ENCODE measurements around the gene ETFBKMT. TPM values are rescaled to one million over a fixed set of nuclear protein-coding genes. Genes with fewer than 3 reads are reported as not detected.
"Not testable (repeated sequence)": the region's sequence is repeated elsewhere in the genome, so short reads cannot be mapped to it uniquely, and the experiment has no call there.

The ETFBKMT gene
- polyA plus RNA-seq, 1 donor (not counting 4 experiments of a cell fraction or from before 2014, with no cell fraction given) = 1.4 TPM

DNA sequence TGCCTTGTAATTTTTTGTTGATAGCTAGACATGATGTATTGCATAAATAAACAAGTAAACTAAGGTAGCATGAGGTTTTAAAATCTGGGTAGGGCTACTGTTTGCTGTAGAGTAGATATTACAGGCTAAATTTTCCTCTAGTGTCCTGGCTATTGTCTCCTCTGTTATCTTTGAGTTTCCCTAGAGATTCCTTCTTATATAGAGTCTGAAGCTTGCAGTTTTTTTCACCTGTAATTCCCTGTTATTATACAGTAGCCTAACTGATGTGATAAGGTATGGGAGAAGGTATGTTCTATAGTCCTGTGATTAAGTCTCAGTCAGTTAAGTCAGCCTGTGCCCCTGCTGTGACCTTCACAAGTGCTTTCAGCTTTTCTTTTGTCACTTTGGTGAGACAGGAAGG lies 9.5 kb downstream of the ETFBKMT start:
- Histone ChIP-seq H3K27me3 (ENCODE audit: control insufficient read depth, extremely low read depth, insufficient read depth, low read length) (no peaks in the 10 kb centered on the region), H3K4me2 (ENCODE audit: control insufficient read depth, extremely low read depth, insufficient read depth, low read depth, low read length) (no peak overlapping the region), H3K27ac (ENCODE audit: control insufficient read depth, insufficient read depth, low read length) (no peak overlapping the region), H3K4me1 (ENCODE audit: control insufficient read depth, extremely low read depth, insufficient read depth, low read length) (no peaks in the 10 kb centered on the region), H2AFZ (ENCODE audit: control insufficient read depth, low read length) (no peak overlapping the region), H3K9ac (ENCODE audit: control insufficient read depth, extremely low read depth, insufficient read depth, low read length) (no peak overlapping the region), H3K9me3 (ENCODE audit: control insufficient read depth, low read depth, low read length) (no peaks in the 10 kb centered on the region), H3K79me2 (ENCODE audit: control insufficient read depth, insufficient read depth, low read length) (no peaks in the 10 kb centered on the region), H3K9me1 (ENCODE audit: control insufficient read depth, extremely low read depth, insufficient read depth, low read length) (no peaks in the 10 kb centered on the region), H3K36me3 (ENCODE audit: control insufficient read depth in 2 of 2, extremely low read depth in 1 of 2, insufficient read depth in 2 of 2, low read length in 2 of 2) (no peaks in the 10 kb centered on the region), H3K4me3 (ENCODE audit: control insufficient read depth in 2 of 3, extremely low read depth in 1 of 3, insufficient read depth in 2 of 3, low read depth in 1 of 3, low read length in 3 of 3) (no peak overlapping the region), H4K20me1 (ENCODE audit: control insufficient read depth, extremely low read depth, insufficient read depth, low read length) (no peaks in the 10 kb centered on the region)
- DNase-seq (ENCODE audit: low read depth, low spot score) (no peak), FAIRE-seq (no peak)
- no peak for TF ChIP-seq CTCF (optimal IDR thresholded peaks at IDR 0.05 in 1 of 3, IDR thresholded peaks at IDR 0.05 in 1 of 3, conservative IDR thresholded peaks at IDR 0.05 in 1 of 3; ENCODE audit: extremely low read depth in 1 of 3, insufficient read depth in 2 of 3, low read length in 3 of 3)
- dilution Hi-C loops (cut with MboI; ENCODE audit: extremely low pct_ligation_motif_present, low sequenced_read_pairs) = no loop called here

DNA sequence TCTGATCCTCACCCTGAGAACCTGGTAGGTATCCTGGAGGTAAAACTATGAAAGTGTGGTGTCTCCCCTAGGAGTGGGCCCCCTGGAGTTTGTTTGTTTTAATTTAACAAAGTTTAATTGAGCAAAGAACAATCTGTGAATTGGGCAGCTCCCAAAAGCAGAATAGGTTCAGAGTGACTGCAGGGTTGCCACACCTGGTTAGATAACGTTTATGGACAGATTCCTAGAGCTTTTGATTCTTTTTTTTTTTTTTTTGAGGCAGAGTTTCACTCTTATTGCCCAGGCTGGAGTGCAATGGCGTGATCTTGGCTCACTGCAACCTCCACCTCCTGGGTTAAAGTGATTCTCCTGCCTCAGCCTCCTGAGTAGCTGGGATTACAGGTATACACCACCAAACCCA lies 10.1 kb downstream of the ETFBKMT start:
- H3K4me2 ChIP-seq (ENCODE audit: control insufficient read depth, extremely low read depth, insufficient read depth, low read depth, low read length); H4K20me1 ChIP-seq (ENCODE audit: control insufficient read depth, extremely low read depth, insufficient read depth, low read length); H3K27ac ChIP-seq (ENCODE audit: control insufficient read depth, insufficient read depth, low read length); dilution Hi-C loops (cut with MboI; ENCODE audit: extremely low pct_ligation_motif_present, low sequenced_read_pairs); H2AFZ ChIP-seq (ENCODE audit: control insufficient read depth, low read length); H3K27me3 ChIP-seq (ENCODE audit: control insufficient read depth, extremely low read depth, insufficient read depth, low read length); H3K4me1 ChIP-seq (ENCODE audit: control insufficient read depth, extremely low read depth, insufficient read depth, low read length); H3K9ac ChIP-seq (ENCODE audit: control insufficient read depth, extremely low read depth, insufficient read depth, low read length); H3K9me1 ChIP-seq (ENCODE audit: control insufficient read depth, extremely low read depth, insufficient read depth, low read length); DNase-seq (ENCODE audit: low read depth, low spot score); H3K79me2 ChIP-seq (ENCODE audit: control insufficient read depth, insufficient read depth, low read length); H3K36me3 ChIP-seq (ENCODE audit: control insufficient read depth in 2 of 2, extremely low read depth in 1 of 2, insufficient read depth in 2 of 2, low read length in 2 of 2); H3K4me3 ChIP-seq (ENCODE audit: control insufficient read depth in 2 of 3, extremely low read depth in 1 of 3, insufficient read depth in 2 of 3, low read depth in 1 of 3, low read length in 3 of 3); H3K9me3 ChIP-seq (ENCODE audit: control insufficient read depth, low read depth, low read length); FAIRE-seq: not testable (repeated sequence)

DNA sequence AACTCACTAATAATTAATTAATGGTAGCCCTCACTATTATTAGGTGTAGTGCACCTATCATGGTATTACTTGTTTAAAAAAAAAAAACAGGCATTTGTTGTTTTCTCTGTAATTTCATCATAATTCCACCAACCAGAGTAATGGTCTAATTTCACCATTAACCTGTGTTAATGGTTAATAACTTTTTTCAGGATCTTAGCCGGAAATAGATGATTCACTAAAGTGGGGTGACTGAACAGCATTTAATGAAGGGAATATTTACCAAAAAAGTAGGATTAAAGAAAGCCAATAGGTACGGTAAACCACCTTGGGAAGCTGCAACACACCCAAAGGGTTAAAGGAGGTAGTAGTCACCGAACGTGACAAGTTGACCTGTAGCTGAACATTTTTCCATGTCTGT lies 13.0 kb downstream of the ETFBKMT start:
- DNase-seq (ENCODE audit: low read depth, low spot score) (no peak), FAIRE-seq (no peak)
- H3K27me3 ChIP-seq (ENCODE audit: control insufficient read depth, extremely low read depth, insufficient read depth, low read length) = no peaks in the 10 kb centered on the region
- no peak overlapping the region for H3K4me3 ChIP-seq (ENCODE audit: control insufficient read depth in 2 of 3, extremely low read depth in 1 of 3, insufficient read depth in 2 of 3, low read depth in 1 of 3, low read length in 3 of 3)
- H3K9ac ChIP-seq (ENCODE audit: control insufficient read depth, extremely low read depth, insufficient read depth, low read length) = no peak overlapping the region
- no peaks in the 10 kb centered on the region for H3K9me3 ChIP-seq (ENCODE audit: control insufficient read depth, low read depth, low read length)
- no peak overlapping the region for H2AFZ ChIP-seq (ENCODE audit: control insufficient read depth, low read length)
- H3K9me1 ChIP-seq (ENCODE audit: control insufficient read depth, extremely low read depth, insufficient read depth, low read length) = no peaks in the 10 kb centered on the region
- H4K20me1 ChIP-seq (ENCODE audit: control insufficient read depth, extremely low read depth, insufficient read depth, low read length) = no peaks in the 10 kb centered on the region
- no peaks in the 10 kb centered on the region for H3K36me3 ChIP-seq (ENCODE audit: control insufficient read depth in 2 of 2, extremely low read depth in 1 of 2, insufficient read depth in 2 of 2, low read length in 2 of 2)
- no peak overlapping the region for H3K4me2 ChIP-seq (ENCODE audit: control insufficient read depth, extremely low read depth, insufficient read depth, low read depth, low read length)
- no peaks in the 10 kb centered on the region for H3K4me1 ChIP-seq (ENCODE audit: control insufficient read depth, extremely low read depth, insufficient read depth, low read length)
- dilution Hi-C loops (cut with MboI; ENCODE audit: extremely low pct_ligation_motif_present, low sequenced_read_pairs) = no loop called here
- TF ChIP-seq EZH2 (IDR thresholded peaks at IDR 0.05; ENCODE audit: low read length) = no peak
- H3K79me2 ChIP-seq (ENCODE audit: control insufficient read depth, insufficient read depth, low read length) = no peaks in the 10 kb centered on the region
- H3K27ac ChIP-seq (ENCODE audit: control insufficient read depth, insufficient read depth, low read length) = no peak overlapping the region

Data from keratinocyte (primary cell).